A673 (cell line): ENCODE data around the gene MUSK. TPM values are rescaled to one million over a fixed set of nuclear protein-coding genes. Genes with fewer than 3 reads are reported as not detected.

ENCODE experiments used
- BruUV-seq: library from RNA; stranded (reverse); fragments of 400-500 nt; replicated peaks from 2 replicates; lab custom pipeline; 2021; lab: Mats Ljungman, UMichigan
- CTCF ChIA-PET: fragments of 300-600 bp; sonication (Branson Sonifier 250); formaldehyde crosslinking; loops from one replicate; lab custom pipeline; 2022; ENCODE audit warnings: antibody characterized with exemption; lab: Charles Lee
- POLR2A ChIA-PET: fragments of 300-600 bp; sonication (Branson Sonifier 250); formaldehyde crosslinking; loops from one replicate; lab custom pipeline; 2022; ENCODE audit warnings: antibody characterized with exemption; ENCODE audit not compliant: low non-redundant PET; lab: Charles Lee
- DNase-seq: peaks from one replicate; pipeline ENCODE4 v3.0.0-alpha.2; 2015; ENCODE audit warnings: low spot score
- H3K27ac ChIP-seq: fragments of 200-600 bp; sonication (generic); 2 replicates; pipeline ENCODE4 v1.5.1; 2016; ENCODE audit warnings: mixed run types, low read depth, mild to moderate bottlenecking, mixed read lengths, antibody characterized with exemption, low read length; ENCODE audit not compliant: poor library complexity, severe bottlenecking
- H3K27me3 ChIP-seq: fragments of 200-600 bp; sonication (generic); replicated peaks from 2 replicates; pipeline ENCODE4 v1.6.1; 2017; ENCODE audit warnings: mixed run types, low read depth, mild to moderate bottlenecking, mixed read lengths, antibody characterized with exemption, low read length; ENCODE audit not compliant: insufficient read depth, poor library complexity
- H3K36me3 ChIP-seq: fragments of 200-600 bp; sonication (generic); 2 replicates; pipeline ENCODE4 v1.6.1; 2016; ENCODE audit warnings: mixed run types, mild to moderate bottlenecking, mixed read lengths, antibody characterized with exemption, low read length; ENCODE audit not compliant: insufficient read depth, poor library complexity, severe bottlenecking
- H3K4me1 ChIP-seq: fragments of 200-600 bp; sonication (generic); 2 replicates; pipeline ENCODE4 v1.6.1; 2017; ENCODE audit warnings: mixed run types, mild to moderate bottlenecking, mixed read lengths, antibody characterized with exemption, low read length; ENCODE audit not compliant: insufficient read depth, poor library complexity, severe bottlenecking
- H3K4me3 ChIP-seq: fragments of 200-600 bp; sonication (generic); 2 replicates; pipeline ENCODE4 v1.5.1; 2016; ENCODE audit warnings: low read depth, mixed run types, mild to moderate bottlenecking, mixed read lengths, low read length; ENCODE audit not compliant: poor library complexity, severe bottlenecking
- H3K9me3 ChIP-seq: fragments of 200-600 bp; sonication (generic); 2 replicates; pipeline ENCODE4 v1.6.1; 2016; ENCODE audit warnings: mixed run types, low read depth, mild to moderate bottlenecking, mixed read lengths, antibody characterized with exemption, low read length; ENCODE audit not compliant: poor library complexity, severe bottlenecking
- EZH2 ChIP-seq: fragments of 200-600 bp; sonication (generic); IDR thresholded peaks from 2 replicates; pipeline ENCODE4 v1.6.1; 2017; ENCODE audit warnings: borderline replicate concordance, low read depth, mild to moderate bottlenecking, mixed read lengths, antibody characterized with exemption, low read length; ENCODE audit not compliant: poor library complexity, severe bottlenecking
- intact Hi-C: fragments of 100-400 bp; cut with micrococcal nuclease; formaldehyde crosslinking; loops from one replicate; pipeline ENCODE4 v1.10.0; 2022; ENCODE audit not compliant: unreplicated experiment
- total RNA-seq: library from RNA; stranded (reverse); gene quantifications from 2 replicates; pipeline ENCODE4 v1.2.3, GENCODE V29; 2021
- TF ChIP-seq, protein P1 (sequence below): fragments of 300-800, 200-600 bp; sonication (generic); conservative IDR thresholded peaks from 2 replicates; pipeline ENCODE4 v1.5.1; 2017; ENCODE audit warnings: low read depth, mild to moderate bottlenecking, antibody characterized with exemption, low read length, moderate library complexity, mixed read lengths

Gene MUSK
- total RNA-seq, 1 experiment from 2014 or later: not detected

DNA sequence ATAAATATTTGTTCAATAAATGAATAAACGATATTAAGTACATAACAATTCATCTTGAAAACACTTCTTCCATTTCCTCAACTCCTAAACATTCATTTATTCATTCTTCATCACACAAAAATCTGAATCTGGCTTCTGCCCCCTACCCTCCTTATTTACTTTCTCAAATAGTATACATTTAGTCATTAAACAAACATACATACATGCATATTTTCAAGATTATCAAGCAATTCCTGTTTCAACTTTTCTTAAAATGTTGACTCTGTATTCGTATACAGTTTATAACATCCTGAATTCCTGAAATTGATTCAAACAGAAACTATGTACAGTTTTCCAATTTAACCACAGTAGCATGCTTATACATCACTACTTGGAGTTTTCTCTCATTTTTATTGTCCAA lies 129.0 kb downstream of the MUSK start:
- H3K27ac ChIP-seq: no peak overlapping the region
- intact Hi-C loops: no loop called here
- H3K9me3 ChIP-seq: no peaks in the 10 kb centered on the region
- H3K4me1 ChIP-seq: no peaks in the 10 kb centered on the region
- BruUV-seq: no TSS peak
- H3K36me3 ChIP-seq: no peaks in the 10 kb centered on the region
- TF ChIP-seq, protein P1, sequence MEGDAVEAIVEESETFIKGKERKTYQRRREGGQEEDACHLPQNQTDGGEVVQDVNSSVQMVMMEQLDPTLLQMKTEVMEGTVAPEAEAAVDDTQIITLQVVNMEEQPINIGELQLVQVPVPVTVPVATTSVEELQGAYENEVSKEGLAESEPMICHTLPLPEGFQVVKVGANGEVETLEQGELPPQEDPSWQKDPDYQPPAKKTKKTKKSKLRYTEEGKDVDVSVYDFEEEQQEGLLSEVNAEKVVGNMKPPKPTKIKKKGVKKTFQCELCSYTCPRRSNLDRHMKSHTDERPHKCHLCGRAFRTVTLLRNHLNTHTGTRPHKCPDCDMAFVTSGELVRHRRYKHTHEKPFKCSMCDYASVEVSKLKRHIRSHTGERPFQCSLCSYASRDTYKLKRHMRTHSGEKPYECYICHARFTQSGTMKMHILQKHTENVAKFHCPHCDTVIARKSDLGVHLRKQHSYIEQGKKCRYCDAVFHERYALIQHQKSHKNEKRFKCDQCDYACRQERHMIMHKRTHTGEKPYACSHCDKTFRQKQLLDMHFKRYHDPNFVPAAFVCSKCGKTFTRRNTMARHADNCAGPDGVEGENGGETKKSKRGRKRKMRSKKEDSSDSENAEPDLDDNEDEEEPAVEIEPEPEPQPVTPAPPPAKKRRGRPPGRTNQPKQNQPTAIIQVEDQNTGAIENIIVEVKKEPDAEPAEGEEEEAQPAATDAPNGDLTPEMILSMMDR: no peak
- TF ChIP-seq EZH2: no peak
- ChIA-PET CTCF (no interaction called here), POLR2A (no interaction called here)
- H3K27me3 ChIP-seq: no peaks in the 10 kb centered on the region
- DNase-seq: no peak
- H3K4me3 ChIP-seq: no peak overlapping the region

DNA sequence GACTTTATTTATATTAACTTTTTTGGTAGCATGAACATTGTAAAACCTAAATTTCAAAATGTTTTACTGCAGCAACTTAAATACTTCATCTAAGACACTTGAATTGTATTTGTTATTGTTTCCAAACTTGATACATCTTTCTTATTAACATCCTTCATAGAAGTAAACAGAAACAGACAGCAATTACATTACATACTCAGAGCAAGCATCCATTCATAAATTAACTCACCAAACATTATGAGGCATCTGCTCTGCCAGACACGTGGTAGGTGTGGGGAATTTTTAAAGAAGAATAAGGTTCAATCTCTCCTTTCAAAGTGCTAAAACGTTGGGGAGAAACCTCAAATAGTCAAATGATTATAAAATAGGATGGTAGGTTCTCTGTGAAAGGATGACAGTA lies 130.8 kb downstream of the MUSK start:
- Histone ChIP-seq H3K4me1 (no peaks in the 10 kb centered on the region), H3K27ac (no peak overlapping the region), H3K36me3 (no peaks in the 10 kb centered on the region), H3K4me3 (no peak overlapping the region), H3K9me3 (no peaks in the 10 kb centered on the region), H3K27me3 (no peaks in the 10 kb centered on the region)
- POLR2A ChIA-PET: no interaction called here
- CTCF ChIA-PET: no interaction called here
- intact Hi-C loops: no loop called here
- no TSS peak for BruUV-seq
- TF ChIP-seq EZH2: no peak
- TF ChIP-seq, protein P1: no peak
- no peak for DNase-seq

- TF ChIP-seq, protein P1: no peak
- no peak for TF ChIP-seq EZH2
- intact Hi-C loops: no loop called here
- Histone ChIP-seq H3K4me3 (no peak overlapping the region), H3K4me1 (no peaks in the 10 kb centered on the region), H3K9me3 (no peaks in the 10 kb centered on the region), H3K27me3 (no peaks in the 10 kb centered on the region), H3K27ac (no peak overlapping the region), H3K36me3 (no peaks in the 10 kb centered on the region)
- CTCF ChIA-PET: no interaction called here
- no peak for DNase-seq
- POLR2A ChIA-PET: no interaction called here
- BruUV-seq: no TSS peak
Measured at GRCh38 chr9:110801426-110801825, 132.8 kb downstream of the MUSK start.
